ENCODE measurements around the gene VPS13C. TPM values are rescaled to one million over a fixed set of nuclear protein-coding genes. Genes with fewer than 3 reads are reported as not detected.

The VPS13C gene
- total RNA-seq, 1 donor, result 94.6 TPM

GRCh38 chr15:61921093-61921492, 139.2 kb downstream of the VPS13C start:
- H3K4me3 ChIP-seq (ENCODE audit: low read depth, low read length), result no peak overlapping the region
- no peak for TF ChIP-seq CTCF (IDR thresholded peaks at IDR 0.05; ENCODE audit: insufficient read depth, low read depth, low read length)
- DNase-seq (ENCODE audit: low read depth), result no peak

- DNase-seq (ENCODE audit: low read depth), result no peak
- TF ChIP-seq CTCF (IDR thresholded peaks at IDR 0.05; ENCODE audit: insufficient read depth, low read depth, low read length), result no peak
- H3K4me3 ChIP-seq (ENCODE audit: low read depth, low read length), result no peak overlapping the region
Observed at GRCh38 chr15:61917457-61917856, 142.8 kb downstream of the VPS13C start.

GRCh38 chr15:61916104-61916503, 144.1 kb downstream of the VPS13C start:
- no peak overlapping the region for H3K4me3 ChIP-seq (ENCODE audit: low read depth, low read length)
- no peak for DNase-seq (ENCODE audit: low read depth)
- no peak for TF ChIP-seq CTCF (IDR thresholded peaks at IDR 0.05; ENCODE audit: insufficient read depth, low read depth, low read length)

- DNase-seq (ENCODE audit: low read depth), result no peak
- no peak overlapping the region for H3K4me3 ChIP-seq (ENCODE audit: low read depth, low read length)
- TF ChIP-seq CTCF (IDR thresholded peaks at IDR 0.05; ENCODE audit: insufficient read depth, low read depth, low read length), result no peak
Observed at GRCh38 chr15:61915640-61916039, 144.6 kb downstream of the VPS13C start.

- no peak for TF ChIP-seq CTCF (IDR thresholded peaks at IDR 0.05; ENCODE audit: insufficient read depth, low read depth, low read length)
- no peak overlapping the region for H3K4me3 ChIP-seq (ENCODE audit: low read depth, low read length)
- no peak for DNase-seq (ENCODE audit: low read depth)
Observed at GRCh38 chr15:61910839-61911369, 149.3 kb downstream of the VPS13C start.

GRCh38 chr15:61908241-61908640, 152.0 kb downstream of the VPS13C start:
- no peak for DNase-seq (ENCODE audit: low read depth)
- H3K4me3 ChIP-seq (ENCODE audit: low read depth, low read length), result no peak overlapping the region
- no peak for TF ChIP-seq CTCF (IDR thresholded peaks at IDR 0.05; ENCODE audit: insufficient read depth, low read depth, low read length)

GRCh38 chr15:61907753-61908086, 152.5 kb downstream of the VPS13C start:
- DNase-seq (ENCODE audit: low read depth), result no peak
- no peak overlapping the region for H3K4me3 ChIP-seq (ENCODE audit: low read depth, low read length)
- TF ChIP-seq CTCF (IDR thresholded peaks at IDR 0.05; ENCODE audit: insufficient read depth, low read depth, low read length), result no peak
